Adipose tissue (tissue), 3 donors: ENCODE results near the gene EN1. TPM values are rescaled to one million over a fixed set of nuclear protein-coding genes. Genes with fewer than 3 reads are reported as not detected.

ENCODE experiments used
- H3K27ac ChIP-seq: one replicate; pipeline ENCODE4 v1.5.1; 2013; ENCODE audit warnings: low read depth, low read length
- whole genome bisulfite sequencing, 3 donors: extraction: QIAGEN DNeasy Blood & Tissue Kit; methylation state at CpG; one replicate each; pipeline ENCODE4 v1.1.7; 2013; 5-methylcytosine and 5-hydroxymethylcytosine counted together
- polyA plus RNA-seq, 3 donors: library from polyadenylated mRNA; stranded (reverse); fragments of 200-250 nt; gene quantifications; one replicate each; pipeline ENCODE4 v1.2.3, GENCODE V29; 2013
- donor health status: healthy with polysubstance abuse.
- donor health status: Bipolar disorder and iron deficiency.
- donor health status: healthy.

The EN1 gene
- polyA plus RNA-seq, 3 donors: 0.05 to 0.43 (median 0.34) TPM

DNA sequence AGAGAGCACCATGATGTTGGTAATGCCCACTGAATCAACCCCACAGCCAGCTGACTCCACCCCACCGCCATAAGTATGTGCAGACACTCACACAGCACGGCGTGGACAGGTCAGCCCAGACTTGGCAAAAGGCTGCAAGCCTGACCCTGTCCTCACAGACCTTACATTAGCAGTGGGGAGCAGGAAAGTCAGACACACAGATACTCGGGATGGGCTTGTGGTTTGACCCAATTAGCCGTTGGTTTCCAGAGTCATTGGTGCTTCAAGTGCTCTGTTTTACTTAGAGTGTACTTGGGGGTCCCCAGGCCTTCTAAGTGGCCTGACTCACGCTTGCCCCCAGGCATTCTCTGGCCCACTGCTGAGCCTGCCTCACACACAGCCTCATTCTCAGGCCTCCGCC is 36.7 kb downstream of the EN1 start:
- 80 to 89% (median 85%) methylated on average over 7 of the region's 7 CpGs for WGBS, 3 donors

DNA sequence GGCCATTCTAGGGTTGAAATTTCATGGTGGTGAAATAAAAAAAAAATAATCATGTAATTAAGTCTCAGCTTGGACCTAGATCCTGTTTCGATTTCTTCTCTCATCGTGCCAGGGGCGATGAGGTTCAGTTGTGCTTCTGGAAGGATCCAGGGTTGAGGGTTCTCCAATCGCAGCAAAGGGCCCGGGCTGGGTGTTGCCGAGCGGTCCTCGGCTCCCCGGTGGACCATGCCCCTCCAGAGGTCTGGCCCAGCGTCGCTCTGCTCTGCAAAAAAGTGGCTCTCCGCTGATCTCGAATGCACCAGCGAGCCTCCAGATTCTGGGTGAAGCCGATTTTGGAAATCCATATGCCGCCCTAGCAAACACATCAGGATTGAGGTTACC is 39.0 kb downstream of the EN1 start:
- H3K27ac ChIP-seq: no peak overlapping the region
- 16 to 26% (median 25%) methylated on average over 16 of the region's 16 CpGs for WGBS, 3 donors

More for the DNA sequence above, 36.7 kb downstream of the EN1 start:
- no peak overlapping the region for H3K27ac ChIP-seq

DNA sequence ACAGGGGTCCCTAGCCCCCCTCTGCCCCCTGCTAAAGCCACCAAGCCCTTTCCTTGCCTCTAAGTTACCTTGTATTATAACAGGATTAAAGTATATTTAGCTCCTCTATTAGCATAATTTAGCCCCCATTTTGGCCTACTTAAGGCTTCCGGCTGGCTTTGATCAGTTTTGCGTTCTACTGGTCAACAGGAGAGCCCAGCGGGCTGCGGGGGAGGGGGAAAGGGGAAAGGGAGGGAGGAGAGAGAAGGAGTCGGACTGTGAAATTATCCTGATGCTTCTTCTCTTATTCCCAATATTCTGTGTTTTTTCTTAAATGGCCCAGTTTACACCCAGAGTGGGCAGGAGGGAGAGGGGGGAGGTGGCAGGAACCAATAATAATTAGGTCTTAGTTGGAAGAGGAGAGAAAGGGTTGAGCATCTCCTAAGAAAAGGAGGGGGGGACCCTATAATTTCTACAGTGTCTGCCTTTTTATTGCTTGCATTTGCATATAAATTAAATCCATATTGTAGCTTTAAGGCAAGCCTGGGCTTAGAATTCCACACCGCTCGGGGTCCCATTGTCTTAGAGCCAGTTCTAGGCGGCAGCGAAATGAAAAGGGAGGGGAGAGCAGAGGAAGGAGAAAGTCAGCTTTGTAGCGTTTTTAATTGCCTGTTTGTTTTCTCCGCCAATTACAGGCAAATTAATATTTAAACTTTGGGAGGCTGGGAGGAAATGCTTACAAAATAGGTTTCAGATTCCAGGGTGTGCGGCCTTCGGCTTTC is 39.6 kb downstream of the EN1 start:
- no peak overlapping the region for H3K27ac ChIP-seq
- 52 to 66% (median 55%) methylated on average over 13 of the region's 13 CpGs for WGBS, 3 donors

DNA sequence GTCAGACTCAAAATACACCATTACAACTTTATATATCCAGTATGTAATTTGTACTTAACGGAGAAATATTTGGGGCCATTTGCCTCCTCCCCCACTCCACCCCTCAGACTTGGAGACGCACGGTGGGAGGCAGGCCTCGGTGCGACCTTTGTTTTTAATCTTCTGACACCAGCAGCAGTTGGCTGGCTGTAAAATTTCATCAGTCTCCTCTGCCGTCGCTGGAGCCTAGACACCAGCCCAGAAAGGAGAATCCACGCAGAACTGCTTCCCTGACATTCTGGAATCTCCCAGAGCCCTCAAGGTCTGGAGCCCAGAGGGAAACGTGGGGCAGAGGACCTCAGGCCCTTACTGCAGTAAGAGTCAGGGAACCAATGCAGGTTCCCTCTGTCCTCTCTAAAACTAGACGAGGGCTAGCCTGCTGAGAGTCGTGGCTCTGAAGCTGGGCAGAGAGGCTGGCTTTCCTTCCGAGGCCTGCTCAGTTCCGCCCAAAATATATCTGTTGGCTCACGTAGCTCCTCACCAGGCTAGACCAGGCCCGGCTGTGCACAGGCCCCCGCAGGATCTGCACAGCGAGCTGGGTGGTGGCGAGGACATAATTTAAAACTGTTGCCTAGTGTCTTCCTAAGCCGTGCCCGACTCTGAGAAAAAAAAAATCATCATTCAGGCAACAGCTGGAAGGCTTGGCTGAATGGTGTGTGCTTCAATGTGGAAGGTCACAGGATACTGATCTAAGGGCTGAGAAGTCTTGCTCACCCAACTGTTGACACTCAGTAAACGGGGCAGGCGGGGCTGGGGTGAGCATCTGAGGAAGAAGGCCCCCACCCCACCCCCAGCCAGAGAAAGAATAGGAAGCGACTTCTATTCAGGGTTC is 40.4 kb downstream of the EN1 start:
- 53 to 69% (median 57%) methylated on average over 23 of the region's 23 CpGs for WGBS, 3 donors
- no peak overlapping the region for H3K27ac ChIP-seq

DNA sequence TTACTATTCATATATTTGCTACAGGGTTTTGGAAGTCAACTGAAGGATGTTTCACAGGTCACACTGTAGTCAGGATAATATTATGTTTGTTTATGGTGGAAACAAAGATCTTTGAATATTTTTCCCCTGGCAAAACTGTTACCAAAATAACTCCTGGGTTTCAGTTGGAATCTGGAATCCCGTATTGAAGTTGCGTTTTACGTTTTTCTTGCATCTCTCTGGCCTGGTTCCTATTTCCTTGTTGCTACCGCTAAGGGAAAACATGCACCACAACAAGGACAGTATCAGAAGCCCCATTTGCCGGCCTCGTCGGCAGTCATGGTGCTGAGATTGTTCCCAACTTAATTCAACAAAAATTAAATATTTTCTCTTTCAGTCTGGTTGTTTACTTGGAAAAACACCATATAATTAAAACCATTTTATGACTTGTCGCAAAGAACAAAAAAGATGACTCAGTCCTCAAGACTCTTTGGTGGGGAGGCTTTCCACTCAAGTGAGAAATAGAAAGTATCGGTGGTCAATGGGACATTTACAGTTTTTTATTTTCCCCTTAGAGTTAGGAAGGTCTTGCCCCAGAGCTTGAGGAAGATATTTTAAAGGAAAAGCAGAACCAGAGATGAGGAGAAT is 42.3 kb downstream of the EN1 start:
- 81 to 90% (median 83%) methylated on average over 9 of the region's 9 CpGs for WGBS, 3 donors

DNA sequence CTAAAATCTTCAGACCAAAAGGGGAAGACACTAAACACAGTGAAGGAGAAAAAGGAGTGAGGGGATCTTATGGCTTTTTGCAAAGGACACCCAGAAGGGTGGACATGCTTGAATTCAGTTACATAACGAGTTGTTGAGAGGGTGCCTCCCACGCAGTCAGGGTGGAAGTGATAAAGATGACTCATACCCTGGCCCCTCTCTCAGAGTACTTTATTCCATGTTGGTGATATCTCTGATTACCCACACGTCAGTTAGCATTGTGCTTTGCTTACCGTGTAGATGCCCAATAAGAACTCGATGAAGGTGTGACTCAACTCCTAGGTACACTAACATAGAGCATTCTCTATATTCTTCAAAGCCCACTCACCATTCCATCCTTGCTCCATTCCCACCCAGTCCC is 44.4 kb downstream of the EN1 start:
- H3K27ac ChIP-seq: no peak overlapping the region
- 65 to 79% (median 73%) methylated on average over 5 of the region's 5 CpGs for WGBS, 3 donors

More for the DNA sequence above, 42.3 kb downstream of the EN1 start:
- H3K27ac ChIP-seq: no peak overlapping the region

DNA sequence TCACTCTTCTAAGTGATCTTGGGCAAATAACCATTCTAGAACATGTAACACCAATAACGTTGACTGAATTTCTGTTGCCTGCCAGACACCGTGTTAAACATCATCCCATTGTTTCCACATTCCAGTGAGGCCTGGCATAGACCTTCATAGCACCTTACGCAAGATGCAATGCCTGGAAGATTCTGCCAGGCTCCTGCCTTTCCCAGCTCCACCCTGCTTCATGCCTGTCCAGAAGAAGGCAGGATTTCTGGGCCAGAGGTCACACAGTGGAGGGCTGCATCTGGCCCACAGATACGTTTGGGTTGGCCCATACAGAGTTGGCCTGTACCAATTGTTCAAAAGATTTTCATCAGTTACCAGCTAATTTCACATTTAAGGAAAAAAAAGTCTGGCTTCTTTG is 46.3 kb downstream of the EN1 start:
- H3K27ac ChIP-seq: no peak overlapping the region
- 70 to 81% (median 73%) methylated on average over 4 of the region's 4 CpGs for WGBS, 3 donors

DNA sequence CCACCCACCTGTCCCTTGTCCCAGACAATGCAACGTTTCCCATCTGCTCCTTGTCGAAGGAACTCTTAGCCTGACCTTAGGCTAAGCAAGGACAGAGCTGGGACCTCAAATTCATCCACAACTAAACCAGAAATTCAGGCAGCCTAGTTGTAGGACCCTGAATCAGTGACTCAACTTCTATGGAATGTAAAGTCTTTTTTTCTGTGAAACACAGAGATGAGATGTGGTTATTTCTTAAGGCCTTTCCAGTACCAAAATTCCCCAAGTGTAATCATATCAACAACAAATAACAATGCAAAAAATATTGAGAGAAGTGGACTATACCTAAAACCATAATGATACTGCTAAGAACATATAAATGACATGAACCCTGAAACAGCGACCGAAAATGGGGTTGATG is 46.7 kb downstream of the EN1 start:
- 79 to 87% (median 80%) methylated on average over 4 of the region's 4 CpGs for WGBS, 3 donors
- H3K27ac ChIP-seq: no peak overlapping the region

DNA sequence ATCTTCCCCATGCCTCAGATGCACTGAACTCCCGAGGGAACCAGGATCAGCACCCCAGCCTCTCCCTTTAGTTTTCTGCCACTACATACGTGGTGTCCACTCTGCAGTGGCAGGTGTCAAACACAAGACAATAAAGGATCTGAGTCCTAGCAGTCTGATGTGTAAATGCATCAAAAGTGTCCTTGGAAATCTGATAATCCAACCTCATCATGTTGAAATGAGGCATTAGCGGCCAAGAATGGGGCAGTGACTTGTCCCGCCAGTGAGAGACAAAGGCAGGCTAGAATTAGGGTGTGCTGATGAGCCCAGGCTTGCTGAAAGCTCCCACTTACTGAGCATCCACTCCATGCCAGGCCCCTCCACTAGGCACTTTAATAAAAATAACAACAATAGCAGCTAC is 52.9 kb downstream of the EN1 start:
- 80 to 82% (median 82%) methylated on average over 4 of the region's 4 CpGs for WGBS, 3 donors
- H3K27ac ChIP-seq: no peak overlapping the region

Other genes with a start within 250 kb of the EN1 start
- gene MARCO, start 94.5 kb upstream of the EN1 start, polyA plus RNA-seq: 10 to 100 TPM; 10.1 to 57.9 (median 26.5) TPM